SK-N-MC (cell line): Measurements from ENCODE around the gene OR1C1.

Source experiments
- EZH2 ChIP-seq: fragments of 200-600 bp; sonication (generic); IDR thresholded peaks from one replicate; pipeline ENCODE4 v1.6.1; 2017; ENCODE audit warnings: antibody characterized with exemption
- POLR2AphosphoS5 ChIP-seq: IDR thresholded peaks from 2 replicates; pipeline ENCODE4 v1.6.1; 2012; ENCODE audit warnings: mild to moderate bottlenecking, low read depth, low read length, borderline replicate concordance

DNA sequence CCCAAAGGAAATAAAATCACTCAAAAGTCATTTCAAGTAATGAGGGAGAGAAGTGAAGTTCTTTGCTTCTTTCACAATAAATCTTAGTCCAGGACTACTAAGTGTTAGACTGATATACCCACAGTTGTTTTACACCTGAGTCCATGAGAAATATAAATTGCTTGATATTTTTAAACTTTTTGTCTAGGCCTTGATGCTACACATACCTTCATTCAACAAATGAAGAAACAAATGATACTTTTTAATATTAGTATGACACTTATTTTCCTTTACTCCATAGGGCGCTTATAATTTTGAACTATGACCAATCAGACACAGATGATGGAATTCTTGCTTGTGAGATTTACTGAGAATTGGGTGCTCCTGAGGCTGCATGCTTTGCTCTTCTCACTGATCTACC lies 22.0 kb downstream of the OR1C1 start, which contains the start of gene OR14K1:
- TF ChIP-seq EZH2: no peak
- TF ChIP-seq POLR2AphosphoS5: no peak
